ENCODE results near the gene COA6. TPM values are rescaled to one million over a fixed set of nuclear protein-coding genes. Genes with fewer than 3 reads are reported as not detected.
A peak's percentile ranks its signal among the peaks of the same experiment; 100 is the strongest.

The COA6 gene
- total and polyA plus RNA-seq, 2 of the 13 experiments (the other 11 are each of a cell fraction or from before 2014, with no cell fraction given), result 32.4 to 104 TPM

DNA sequence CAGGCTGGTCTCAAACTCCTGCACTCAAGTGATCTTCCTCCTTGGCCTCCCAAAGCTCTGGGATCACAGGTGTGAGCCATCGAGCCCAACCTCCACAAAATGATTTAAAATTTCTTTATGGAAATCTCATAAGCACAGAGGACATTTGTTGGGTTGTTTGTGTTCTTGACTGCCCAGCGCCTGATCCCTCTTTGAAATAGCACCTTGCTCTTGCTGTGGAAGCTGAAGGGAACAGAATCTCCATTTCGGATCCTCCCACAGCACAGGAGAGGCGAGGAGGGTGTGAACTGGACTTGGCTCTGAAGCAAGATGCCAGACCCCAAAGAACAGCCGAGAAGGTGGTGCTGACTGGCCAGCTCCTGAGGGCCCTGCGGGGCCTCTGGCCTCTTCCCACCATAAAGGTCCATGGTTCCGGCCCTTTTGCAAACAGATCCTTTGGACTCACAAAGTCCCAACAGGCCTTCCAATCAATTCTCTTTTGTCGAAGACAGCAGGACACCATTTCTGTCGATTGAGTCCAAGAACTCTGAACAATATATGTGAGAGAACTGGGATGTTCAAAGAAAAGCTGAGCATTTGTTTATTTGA lies 45.6 kb upstream of the COA6 start (continued):
- no peak for TF ChIP-seq MZF1 (CRISPR knock-in tag; IDR thresholded peaks at IDR 0.05; ENCODE audit: borderline replicate concordance)
- 0 out of 2 replicates have a peak, but pooled peaks have one; percentile 59 for TF ChIP-seq FOXC1 (CRISPR knock-in tag; IDR thresholded peaks at IDR 0.05; ENCODE audit: borderline replicate concordance)
- peak; percentile 38; the same call in 1 of the 2 replicates for TF ChIP-seq SATB2 (CRISPR knock-in tag; IDR thresholded peaks at IDR 0.05)
- no peak for TF ChIP-seq ZNF513 (CRISPR knock-in tag; conservative IDR thresholded peaks at IDR 0.05)
- peak; percentile 48; the same call in 1 of the 2 replicates for TF ChIP-seq MYC (CRISPR knock-in tag; IDR thresholded peaks at IDR 0.05; ENCODE audit: borderline replicate concordance)
- peak; percentile 85 for TF ChIP-seq FOXP4 (CRISPR knock-in tag; IDR thresholded peaks at IDR 0.05)
- peak; percentile 50; the same call in 1 of the 2 replicates for TF ChIP-seq BCL6 (CRISPR knock-in tag; IDR thresholded peaks at IDR 0.05)
- TF ChIP-seq IRF1 (CRISPR knock-in tag; IDR thresholded peaks at IDR 0.05; ENCODE audit: low read depth), result no peak
- peak; percentile 44; the same call in 1 of the 2 replicates for TF ChIP-seq ZFP91 (CRISPR knock-in tag; IDR thresholded peaks at IDR 0.05; ENCODE audit: borderline replicate concordance)
- TF ChIP-seq ZMYM3 (CRISPR knock-in tag; IDR thresholded peaks at IDR 0.05), result peak; percentile 78
- TF ChIP-seq TFDP2 (CRISPR knock-in tag; IDR thresholded peaks at IDR 0.05), result peak; percentile 90
- no peak for TF ChIP-seq ZNF615 (CRISPR knock-in tag; IDR thresholded peaks at IDR 0.05; ENCODE audit: borderline replicate concordance)
- TF ChIP-seq, protein P1, sequence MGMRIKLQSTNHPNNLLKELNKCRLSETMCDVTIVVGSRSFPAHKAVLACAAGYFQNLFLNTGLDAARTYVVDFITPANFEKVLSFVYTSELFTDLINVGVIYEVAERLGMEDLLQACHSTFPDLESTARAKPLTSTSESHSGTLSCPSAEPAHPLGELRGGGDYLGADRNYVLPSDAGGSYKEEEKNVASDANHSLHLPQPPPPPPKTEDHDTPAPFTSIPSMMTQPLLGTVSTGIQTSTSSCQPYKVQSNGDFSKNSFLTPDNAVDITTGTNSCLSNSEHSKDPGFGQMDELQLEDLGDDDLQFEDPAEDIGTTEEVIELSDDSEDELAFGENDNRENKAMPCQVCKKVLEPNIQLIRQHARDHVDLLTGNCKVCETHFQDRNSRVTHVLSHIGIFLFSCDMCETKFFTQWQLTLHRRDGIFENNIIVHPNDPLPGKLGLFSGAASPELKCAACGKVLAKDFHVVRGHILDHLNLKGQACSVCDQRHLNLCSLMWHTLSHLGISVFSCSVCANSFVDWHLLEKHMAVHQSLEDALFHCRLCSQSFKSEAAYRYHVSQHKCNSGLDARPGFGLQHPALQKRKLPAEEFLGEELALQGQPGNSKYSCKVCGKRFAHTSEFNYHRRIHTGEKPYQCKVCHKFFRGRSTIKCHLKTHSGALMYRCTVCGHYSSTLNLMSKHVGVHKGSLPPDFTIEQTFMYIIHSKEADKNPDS (CRISPR knock-in tag; IDR thresholded peaks at IDR 0.05), result no peak
- TF ChIP-seq YEATS4 (CRISPR knock-in tag; IDR thresholded peaks at IDR 0.05; ENCODE audit: borderline replicate concordance), result peak; percentile 65; the same call in 1 of the 2 replicates
- TF ChIP-seq ZNF883 (CRISPR knock-in tag; IDR thresholded peaks at IDR 0.05; ENCODE audit: not compliant biosample characterization), result peak; percentile 35
- TF ChIP-seq, protein P2, sequence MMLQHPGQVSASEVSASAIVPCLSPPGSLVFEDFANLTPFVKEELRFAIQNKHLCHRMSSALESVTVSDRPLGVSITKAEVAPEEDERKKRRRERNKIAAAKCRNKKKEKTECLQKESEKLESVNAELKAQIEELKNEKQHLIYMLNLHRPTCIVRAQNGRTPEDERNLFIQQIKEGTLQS (CRISPR knock-in tag; IDR thresholded peaks at IDR 0.05), result no peak
- TF ChIP-seq, protein P3, sequence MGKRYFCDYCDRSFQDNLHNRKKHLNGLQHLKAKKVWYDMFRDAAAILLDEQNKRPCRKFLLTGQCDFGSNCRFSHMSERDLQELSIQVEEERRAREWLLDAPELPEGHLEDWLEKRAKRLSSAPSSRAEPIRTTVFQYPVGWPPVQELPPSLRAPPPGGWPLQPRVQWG (CRISPR knock-in tag; IDR thresholded peaks at IDR 0.05; ENCODE audit: borderline replicate concordance, low read depth), result no peak
- TF ChIP-seq ZNF343 (CRISPR knock-in tag; IDR thresholded peaks at IDR 0.05), result 0 out of 2 replicates have a peak, but pooled peaks have one; percentile 19

Data from HepG2 (cell line).